Spleen (tissue), 11 donors: Measurements from ENCODE around the gene DLG2. TPM values are rescaled to one million over a fixed set of nuclear protein-coding genes. Genes with fewer than 3 reads are reported as not detected.

Source experiments
- DNase-seq: peaks from one replicate; pipeline ENCODE4 v3.0.0-alpha.2; 2020
- H3K27ac ChIP-seq, 8 donors: fragments of 200-600 bp; sonication (generic) in 7 of 8; 1 replicate in 4 of 8; 2 replicates in 4 of 8; pipeline versions ENCODE4 v1.5.0 to v1.8.0; 2016 to 2021; ENCODE audit warnings: inconsistent platforms in 4 of 8, mild to moderate bottlenecking in 4 of 8, moderate library complexity in 1 of 8
- H3K27me3 ChIP-seq, 7 donors: fragments of 200-600 bp; sonication (generic) in 6 of 7; replicated peaks in 1 of 7; 1 replicate in 4 of 7; 2 replicates in 3 of 7; pipeline versions ENCODE4 v1.5.0 to v1.8.0; 2016 to 2021; ENCODE audit warnings: inconsistent platforms in 3 of 7, mild to moderate bottlenecking in 1 of 7
- H3K36me3 ChIP-seq, 6 donors: fragments of 200-600 bp; sonication (generic) in 5 of 6; 1 replicate in 4 of 6; 2 replicates in 2 of 6; pipeline versions ENCODE4 v1.5.0 to v1.8.0; 2016 to 2021; ENCODE audit warnings: inconsistent platforms in 2 of 6
- H3K4me1 ChIP-seq, 6 donors: fragments of 200-600 bp; sonication (generic) in 5 of 6; 1 replicate in 3 of 6; 2 replicates in 3 of 6; pipeline versions ENCODE4 v1.5.0 to v1.8.0; 2016 to 2021; ENCODE audit warnings: inconsistent platforms in 3 of 6
- H3K4me3 ChIP-seq, 8 donors: fragments of 200-600 bp; sonication (generic) in 7 of 8; 1 replicate in 4 of 8; 2 replicates in 4 of 8; pipeline versions ENCODE4 v1.5.0 to v1.8.0; 2016 to 2021; ENCODE audit warnings: inconsistent platforms in 4 of 8, mild to moderate bottlenecking in 4 of 8, moderate library complexity in 2 of 8
- H3K9me3 ChIP-seq, 8 donors: fragments of 200-600 bp; sonication (generic) in 7 of 8; 1 replicate in 4 of 8; 2 replicates in 4 of 8; pipeline versions ENCODE4 v1.5.0 to v1.8.0; 2016 to 2021; ENCODE audit warnings: inconsistent platforms in 4 of 8
- CTCF ChIP-seq, 11 experiments: fragments of 200-600 bp in 7 of 11; fragments of 450-650 bp in 4 of 11; sonication (generic) in 4 of 11; IDR thresholded peaks in 8 of 11; conservative IDR thresholded peaks in 3 of 11; 1 replicate in 7 of 11; 2 replicates in 4 of 11; pipeline versions ENCODE4 v1.4.0 to v1.8.0; 2016 to 2021; ENCODE audit warnings: antibody characterized with exemption in 11 of 11, inconsistent platforms in 4 of 11, mild to moderate bottlenecking in 1 of 11
- POLR2A ChIP-seq, 3 donors: fragments of 450-650 bp; IDR thresholded peaks; one replicate each; pipeline ENCODE4 v1.5.1; 2017; ENCODE audit warnings: antibody characterized with exemption in 3 of 3, mild to moderate bottlenecking in 1 of 3
- POLR2AphosphoS5 ChIP-seq, 3 donors: sonication (generic); formaldehyde crosslinking; IDR thresholded peaks; one replicate each; pipeline ENCODE4 v1.5.1; 2017; ENCODE audit warnings: antibody characterized with exemption in 3 of 3
- WGBS, 5 donors: extraction: QIAGEN DNeasy Blood & Tissue Kit in 3 of 5; methylation state at CpG; one replicate each; pipeline versions ENCODE4 v1.1.5 to v1.1.7; 2013 to 2018; 5-methylcytosine and 5-hydroxymethylcytosine counted together
- intact Hi-C: fragments of 100-400 bp; cut with DNase I; formaldehyde crosslinking; loops from one replicate; pipeline ENCODE4 v1.15.0; 2023; ENCODE audit warnings: low total_unique reads
- polyA plus RNA-seq, 3 donors: library from polyadenylated mRNA; stranded (reverse); fragments of 200-250 nt; gene quantifications; one replicate each; pipeline ENCODE4 v1.2.1, GENCODE V29; 2013
- total RNA-seq, 7 donors: library from RNA; depleted of rRNA in 3 of 7; stranded (reverse); fragments of >200 nt in 3 of 7; fragmentation: NEBNext Ultra II Directional in 4 of 7; extraction: Animal tissue kit (Norgen Biotek cat#: 25700) in 4 of 7; gene quantifications; one replicate each; pipeline versions ENCODE4 v1.1.0 to v1.2.1, GENCODE V29; 2016 to 2021
- donor health status: healthy with polysubstance abuse.
- donor health status: DM: no; HTN: no; CAD: no; lungs with moderate emphysema.
- donor health status: DM: no; HTN: no; CAD: no.
- donor health status: Bipolar disorder and iron deficiency.
- donor health status: healthy.
- donor health status: DM: no; HTN: no; CAD: no.
- donor health status: DM: yes; HTN: yes; CAD: no.

The DLG2 gene
- total and polyA plus RNA-seq, 10 donors = 0.43 to 12.7 (median 7.9) TPM

- Histone ChIP-seq H3K27me3 (no peaks in the 10 kb centered on the region), H3K36me3 (no peaks in the 10 kb centered on the region), H3K4me3 (no peak overlapping the region), H3K27ac (no peak overlapping the region), H3K9me3 (no peaks in the 10 kb centered on the region), H3K4me1 (no peaks in the 10 kb centered on the region)
- DNase-seq = no peak
- intact Hi-C loops = no loop called here
- no peak for TF ChIP-seq POLR2AphosphoS5 (IDR thresholded peaks at IDR 0.05)
- no peak for TF ChIP-seq CTCF (IDR thresholded peaks at IDR 0.05 in 8 of 11, conservative IDR thresholded peaks at IDR 0.05 in 3 of 11)
- no peak for TF ChIP-seq POLR2A (IDR thresholded peaks at IDR 0.05)
- 22 to 47% (median 38%) methylated on average over 5 of the region's 5 CpGs for WGBS, 5 donors
Measured at GRCh38 chr11:83471831-83472727, 2155.1 kb downstream of the DLG2 start.

- TF ChIP-seq CTCF (IDR thresholded peaks at IDR 0.05 in 8 of 11, conservative IDR thresholded peaks at IDR 0.05 in 3 of 11) (no peak), POLR2A (IDR thresholded peaks at IDR 0.05) (no peak), POLR2AphosphoS5 (IDR thresholded peaks at IDR 0.05) (no peak)
- H3K4me1 ChIP-seq = no peaks in the 10 kb centered on the region
- H3K27ac ChIP-seq = no peak overlapping the region
- H3K9me3 ChIP-seq = no peaks in the 10 kb centered on the region
- intact Hi-C loops = no loop called here
- DNase-seq = no peak
- WGBS, 5 donors = 95 to 100% (median 97%) methylated on average over 1 of the region's 1 CpG
- no peaks in the 10 kb centered on the region for H3K27me3 ChIP-seq
- no peak overlapping the region for H3K4me3 ChIP-seq
- no peaks in the 10 kb centered on the region for H3K36me3 ChIP-seq
Measured at GRCh38 chr11:83467837-83468236, 2159.3 kb downstream of the DLG2 start.

GRCh38 chr11:83464160-83464944, 2162.8 kb downstream of the DLG2 start:
- WGBS, 5 donors = 81 to 95% (median 86%) methylated on average over 3 of the region's 3 CpGs
- TF ChIP-seq CTCF (IDR thresholded peaks at IDR 0.05 in 8 of 11, conservative IDR thresholded peaks at IDR 0.05 in 3 of 11) (no peak), POLR2AphosphoS5 (IDR thresholded peaks at IDR 0.05) (no peak), POLR2A (IDR thresholded peaks at IDR 0.05) (no peak)
- no peaks in the 10 kb centered on the region for H3K36me3 ChIP-seq
- DNase-seq = no peak
- no peak overlapping the region for H3K27ac ChIP-seq
- H3K4me1 ChIP-seq = no peaks in the 10 kb centered on the region
- no peaks in the 10 kb centered on the region for H3K9me3 ChIP-seq
- no peaks in the 10 kb centered on the region for H3K27me3 ChIP-seq
- intact Hi-C loops = no loop called here
- H3K4me3 ChIP-seq = no peak overlapping the region

GRCh38 chr11:83459798-83460197, 2167.3 kb downstream of the DLG2 start:
- WGBS, 5 donors = 75 to 88% (median 82%) methylated on average over 1 of the region's 1 CpG

More at GRCh38 chr11:83459798-83460197, 2167.3 kb downstream of the DLG2 start:
- Histone ChIP-seq H3K4me1 (no peaks in the 10 kb centered on the region), H3K36me3 (no peaks in the 10 kb centered on the region), H3K27me3 (no peaks in the 10 kb centered on the region), H3K4me3 (no peak overlapping the region), H3K27ac (no peak overlapping the region), H3K9me3 (no peaks in the 10 kb centered on the region)
- intact Hi-C loops = no loop called here
- TF ChIP-seq POLR2AphosphoS5 (IDR thresholded peaks at IDR 0.05) = no peak
- TF ChIP-seq POLR2A (IDR thresholded peaks at IDR 0.05) = no peak
- no peak for TF ChIP-seq CTCF (IDR thresholded peaks at IDR 0.05 in 8 of 11, conservative IDR thresholded peaks at IDR 0.05 in 3 of 11)
- no peak for DNase-seq
